GM12875 (cell line): Measurements from ENCODE around the gene ANXA2.

Source experiments
- H3K4me3 ChIP-seq: one replicate; pipeline ENCODE4 v1.5.1; 2011; ENCODE audit warnings: low read depth, low read length, control low read depth
- CTCF ChIP-seq: IDR thresholded peaks from 2 replicates; pipeline ENCODE4 v1.5.1; 2011; ENCODE audit warnings: low read depth, mild to moderate bottlenecking, control low read depth, inconsistent platforms, low read length, moderate library complexity, borderline replicate concordance; ENCODE audit not compliant: insufficient read depth

Gene ANXA2

GRCh38 chr15:60394689-60395097 is 3.1 kb downstream of the ANXA2 start:
- no peak overlapping the region for H3K4me3 ChIP-seq
- TF ChIP-seq CTCF = no peak

GRCh38 chr15:60392986-60393790 is 4.6 kb downstream of the ANXA2 start:
- no peak for TF ChIP-seq CTCF
- H3K4me3 ChIP-seq = no peak overlapping the region

- TF ChIP-seq CTCF = no peak
- no peak overlapping the region for H3K4me3 ChIP-seq
Measured at GRCh38 chr15:60392601-60392985, 5.2 kb downstream of the ANXA2 start.

GRCh38 chr15:60391722-60392315 is 6.0 kb downstream of the ANXA2 start:
- H3K4me3 ChIP-seq = no peak overlapping the region
- TF ChIP-seq CTCF = no peak

GRCh38 chr15:60390871-60391501 is 6.8 kb downstream of the ANXA2 start:
- TF ChIP-seq CTCF = no peak
- no peak overlapping the region for H3K4me3 ChIP-seq

GRCh38 chr15:60390231-60390630 is 7.6 kb downstream of the ANXA2 start:
- TF ChIP-seq CTCF = no peak
- no peak overlapping the region for H3K4me3 ChIP-seq
